SKM-1 (cell line): ENCODE data around the gene CYTH1.
A peak's percentile ranks its signal among the peaks of the same experiment; 100 is the strongest.

Source experiments
- DNase-seq: peaks from one replicate; lab custom pipeline; 2025; ENCODE audit not compliant: unreplicated experiment; lab: John Stamatoyannopoulos, UW

The CYTH1 gene

DNA sequence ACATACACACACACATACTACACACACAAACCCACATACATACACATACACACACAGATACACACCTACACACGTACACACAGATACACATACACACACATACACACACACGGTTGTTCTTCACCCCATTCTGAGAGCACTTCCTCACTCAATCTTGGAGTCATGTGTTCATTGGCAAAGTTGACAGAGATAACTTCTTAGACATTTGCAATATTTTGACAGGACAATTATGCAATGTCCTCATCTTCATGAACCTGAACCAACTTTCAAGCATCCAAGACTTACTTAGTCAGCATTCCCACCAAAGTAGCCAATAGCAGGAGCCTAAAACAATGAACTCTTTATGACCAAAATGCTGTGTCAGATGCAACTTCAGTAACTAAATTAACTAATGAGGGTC lies 127.7 kb downstream of the CYTH1 start:
- DNase-seq = no peak

DNA sequence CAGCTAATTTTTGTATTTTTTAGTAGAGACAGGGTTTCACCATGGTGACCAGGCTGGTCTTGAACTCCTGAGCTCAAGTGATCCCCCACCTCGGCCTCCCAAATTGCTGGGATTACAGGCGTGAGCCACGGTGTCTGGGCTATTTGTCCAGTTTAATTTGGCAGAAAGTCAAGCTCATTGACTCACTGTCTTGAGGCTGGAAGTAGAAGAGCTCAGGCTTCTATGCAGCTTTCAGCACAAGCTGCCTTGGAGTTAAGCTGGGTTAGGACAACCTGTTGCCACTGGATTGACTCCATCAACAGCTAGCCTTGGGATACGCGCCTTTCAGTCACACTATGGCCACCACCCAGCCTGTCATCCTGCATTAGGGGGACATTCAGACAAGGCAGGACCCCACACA lies 128.7 kb downstream of the CYTH1 start:
- DNase-seq = no peak

DNA sequence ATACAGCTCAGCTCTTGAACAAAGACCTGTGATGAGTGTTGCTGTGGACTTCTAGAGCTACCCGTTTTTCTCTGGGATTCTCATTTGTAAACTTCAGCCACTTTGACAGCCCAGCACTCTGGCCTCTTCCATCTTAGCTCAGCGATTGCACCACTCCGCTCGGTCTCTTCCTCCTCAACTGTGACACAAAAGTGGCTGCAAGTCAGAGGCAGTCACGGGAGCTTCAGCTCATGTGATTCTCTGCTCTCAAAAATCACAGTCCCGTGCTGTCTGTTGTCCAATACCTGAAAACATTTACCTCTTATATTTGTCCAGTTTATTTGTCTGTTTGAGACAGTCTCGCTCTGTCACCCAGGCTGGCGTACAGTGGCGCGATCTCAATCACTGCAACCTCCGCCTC lies 129.2 kb downstream of the CYTH1 start:
- no peak for DNase-seq

DNA sequence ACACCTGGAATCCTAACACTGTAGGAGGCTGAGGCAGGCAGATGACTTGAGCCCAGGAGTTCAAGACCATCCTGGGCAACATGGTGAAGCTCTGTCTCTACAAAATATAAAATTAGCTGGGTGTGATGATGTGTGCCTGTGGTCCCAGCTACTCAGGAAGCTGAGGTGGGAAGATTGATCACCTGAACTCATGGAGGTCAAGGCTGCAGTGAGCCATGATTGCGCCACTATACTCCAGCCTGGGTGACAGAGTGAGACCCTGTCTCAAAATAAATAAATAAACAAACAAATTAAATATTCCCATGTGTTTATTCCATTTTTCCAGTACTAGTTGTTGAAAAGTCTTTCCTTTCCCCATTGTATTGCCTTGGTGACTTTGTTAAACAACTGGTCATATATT lies 130.0 kb downstream of the CYTH1 start:
- no peak for DNase-seq

DNA sequence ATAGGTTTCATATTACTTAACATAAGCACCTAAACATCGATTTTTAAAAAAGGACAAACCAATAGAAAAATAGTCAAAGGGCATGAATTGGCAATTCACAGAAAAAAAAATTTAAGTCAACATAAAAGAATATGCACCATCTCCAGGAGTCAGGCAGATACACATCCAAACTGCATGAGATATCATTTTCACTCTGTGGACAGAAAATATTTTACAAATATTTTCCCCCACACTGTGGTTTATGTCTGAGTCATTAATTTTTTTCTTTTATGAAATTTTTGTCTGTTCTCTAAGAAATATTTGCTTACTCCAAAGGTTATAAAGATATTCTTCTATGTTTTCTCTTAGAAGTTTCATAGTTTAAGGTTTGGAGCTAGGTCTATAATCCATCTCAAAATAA lies 130.5 kb downstream of the CYTH1 start:
- no peak for DNase-seq

DNA sequence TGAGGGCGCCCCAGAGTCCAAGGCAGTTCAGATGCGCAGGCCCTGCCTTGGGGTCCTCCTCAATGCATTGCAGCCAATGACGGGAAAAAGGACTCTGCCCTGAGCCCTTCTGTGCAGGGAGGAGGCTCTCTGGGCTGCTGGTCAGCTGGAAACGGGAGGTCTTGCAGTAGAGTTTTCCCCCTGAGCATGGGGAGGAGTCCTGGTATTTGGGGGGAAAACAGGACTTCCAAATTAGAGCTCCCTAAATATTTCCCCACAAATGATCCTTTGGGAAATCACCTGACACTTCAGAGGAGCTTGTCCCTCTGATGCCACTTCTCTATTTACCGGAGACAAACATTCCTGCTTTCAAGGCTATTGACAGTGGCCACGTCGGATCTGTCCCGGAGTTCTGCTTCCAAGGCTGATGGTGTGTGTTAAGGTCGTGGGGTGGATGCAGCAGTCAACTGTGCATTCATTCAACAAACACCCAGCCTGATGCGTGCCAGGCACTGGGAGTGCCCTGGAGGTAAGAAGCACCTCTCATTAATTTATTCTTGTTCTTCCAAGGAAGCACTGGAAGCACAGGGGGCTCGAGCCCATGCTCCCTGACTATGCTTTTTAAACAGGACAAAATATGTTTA lies 131.9 kb downstream of the CYTH1 start:
- no peak for DNase-seq

DNA sequence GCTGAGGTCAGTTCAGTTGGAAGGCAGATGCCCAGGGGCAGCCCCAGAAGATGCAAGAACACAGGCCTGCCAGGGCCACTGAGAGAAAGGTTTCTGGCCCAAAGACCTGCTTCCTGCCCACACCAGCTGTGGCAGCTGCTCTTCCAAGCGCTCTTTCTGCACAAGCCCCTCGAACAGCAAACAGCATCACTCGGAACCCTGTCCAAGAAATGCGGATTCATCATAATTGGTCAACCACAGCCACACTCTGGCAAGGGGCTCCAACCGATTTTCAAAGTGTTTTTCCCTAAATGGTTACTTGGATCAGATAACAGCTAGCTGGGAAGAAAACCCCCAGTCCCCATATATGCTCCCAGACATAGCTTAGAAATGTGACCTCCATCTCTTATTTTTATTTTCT lies 133.8 kb downstream of the CYTH1 start:
- DNase-seq = no peak

DNA sequence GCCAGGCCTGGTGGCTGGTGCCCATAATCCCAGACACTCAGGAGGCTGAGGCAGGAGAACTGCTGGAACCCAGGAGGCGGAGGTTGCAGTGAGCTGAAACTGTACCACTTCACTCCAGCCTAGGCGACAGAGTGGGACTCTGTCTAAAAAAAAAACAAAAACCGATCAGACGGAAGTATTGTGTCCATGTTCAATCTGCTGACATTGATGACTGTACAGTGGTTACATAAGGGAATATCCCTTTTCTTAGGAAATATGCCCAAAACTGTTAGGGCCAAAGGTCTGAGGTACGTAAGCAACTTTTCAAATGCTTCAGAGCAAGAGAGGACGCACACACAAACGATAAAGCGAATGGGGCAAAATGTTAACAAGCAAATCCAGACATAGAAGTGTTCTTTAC lies 135.0 kb downstream of the CYTH1 start:
- no peak for DNase-seq

DNA sequence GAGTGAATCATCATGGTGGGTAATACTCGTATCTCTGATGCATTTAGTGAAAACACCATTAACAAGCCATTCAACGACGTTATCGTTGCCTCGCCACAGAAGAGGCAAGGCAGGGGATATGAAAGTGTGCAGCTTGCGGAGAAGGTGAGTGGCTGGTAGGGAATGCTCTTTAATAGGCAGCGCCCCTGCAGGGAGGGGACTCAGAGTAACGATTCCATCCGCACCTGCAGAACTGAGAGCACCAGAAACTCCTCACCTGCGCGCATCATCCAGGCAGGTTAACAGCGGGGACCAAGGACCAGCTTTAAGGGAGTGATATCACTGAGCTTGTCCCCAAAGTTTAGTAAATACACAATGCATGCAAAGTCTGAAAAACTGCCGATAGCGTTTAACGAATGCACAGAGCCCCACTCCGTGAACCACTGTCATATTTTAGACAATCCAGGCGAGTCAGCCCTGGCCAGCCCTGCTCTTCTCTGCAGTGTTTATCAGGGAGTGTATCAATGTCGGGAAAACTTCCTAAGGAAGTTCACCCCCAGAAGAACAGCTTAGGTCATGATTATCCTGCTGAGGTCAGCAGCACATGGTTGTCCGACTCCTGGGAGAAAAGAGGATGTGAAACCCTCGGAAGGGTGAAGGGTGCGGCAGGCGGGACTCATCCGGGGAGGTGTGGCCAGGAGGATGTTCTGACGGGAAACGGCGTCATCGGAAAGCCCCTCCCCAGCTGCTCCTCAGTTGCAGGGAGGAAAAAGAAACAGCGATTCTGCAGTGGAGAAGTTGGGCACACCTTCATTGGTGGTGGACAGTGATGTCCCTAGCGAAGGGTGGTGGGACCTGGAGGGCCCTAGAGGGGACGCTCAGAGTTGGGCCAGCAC lies 136.4 kb downstream of the CYTH1 start:
- DNase-seq = peak; percentile 90

DNA sequence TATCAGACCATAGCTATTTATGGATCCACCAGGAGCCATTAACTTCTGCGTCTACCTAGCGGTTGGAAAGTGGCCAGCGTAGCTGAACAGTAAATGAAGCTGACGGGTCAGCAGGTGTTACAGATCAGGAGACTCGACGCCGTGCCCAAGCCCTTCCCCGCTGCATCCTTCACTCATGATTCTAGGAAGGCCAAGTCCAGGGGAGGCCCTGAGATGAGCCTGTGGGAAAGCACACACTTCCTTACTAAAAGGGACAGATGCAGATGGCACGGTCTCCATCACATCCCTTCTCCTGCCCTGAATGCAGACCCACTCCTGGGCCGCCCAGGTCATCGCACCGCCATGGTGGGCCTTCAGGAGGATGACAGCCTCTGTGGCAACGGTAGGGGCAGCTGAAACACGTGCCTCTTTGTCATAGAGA lies 137.1 kb downstream of the CYTH1 start:
- no peak for DNase-seq

DNA sequence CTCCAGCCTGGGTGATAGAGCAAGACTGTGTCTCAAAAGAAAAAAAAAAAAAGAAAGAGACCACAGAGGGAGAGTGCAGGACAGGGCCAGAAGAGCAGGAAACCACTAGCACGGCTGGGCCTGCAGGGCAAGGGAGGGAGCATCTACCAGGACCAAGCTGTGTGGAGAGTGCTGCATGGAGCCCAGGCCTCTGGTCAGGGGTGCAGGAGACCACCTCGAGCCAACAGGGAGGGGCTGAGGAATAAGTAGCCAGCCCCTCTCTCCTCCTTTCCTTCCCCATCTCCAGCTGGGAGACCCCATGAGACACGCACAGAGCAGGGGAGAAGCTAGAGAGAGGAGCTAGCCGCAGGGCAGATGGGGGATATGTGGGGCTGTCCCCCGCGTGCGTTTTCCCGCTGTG lies 137.8 kb downstream of the CYTH1 start:
- DNase-seq = no peak

DNA sequence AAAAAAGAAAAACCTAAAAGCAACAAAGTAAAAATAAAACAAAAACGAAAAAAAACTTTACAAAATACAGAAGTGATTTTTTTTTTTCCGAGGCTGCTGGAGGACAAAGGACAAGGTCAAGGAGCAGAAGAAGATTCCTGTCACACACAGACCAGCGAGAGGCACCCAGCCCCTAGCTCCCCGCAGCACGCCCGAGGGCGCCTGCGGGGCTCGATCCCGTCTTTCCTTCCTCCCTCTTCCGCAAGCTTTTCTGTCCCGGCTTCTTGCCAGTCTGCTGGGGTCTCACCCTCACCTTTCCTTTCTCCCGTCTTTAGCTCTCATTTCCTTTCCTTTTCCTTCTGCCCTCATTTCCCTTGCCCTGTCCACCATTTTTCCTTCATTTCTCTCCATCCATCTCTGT lies 138.7 kb downstream of the CYTH1 start:
- no peak for DNase-seq

DNA sequence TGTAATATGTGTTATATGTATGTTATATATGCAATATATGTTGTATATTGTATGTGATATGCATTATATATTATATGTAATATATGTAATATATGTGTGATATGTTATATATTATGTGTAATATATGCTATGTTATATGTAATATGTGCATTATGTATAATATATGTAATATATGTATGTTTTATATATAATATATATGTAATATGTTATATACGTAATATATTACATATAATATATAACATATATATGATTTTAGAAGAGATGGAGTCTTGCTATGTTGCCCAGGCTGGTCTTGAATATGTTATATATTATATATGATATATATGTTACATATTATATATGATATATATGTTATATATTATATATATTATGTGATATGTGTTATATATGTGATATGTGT lies 139.4 kb downstream of the CYTH1 start:
- no peak for DNase-seq

DNA sequence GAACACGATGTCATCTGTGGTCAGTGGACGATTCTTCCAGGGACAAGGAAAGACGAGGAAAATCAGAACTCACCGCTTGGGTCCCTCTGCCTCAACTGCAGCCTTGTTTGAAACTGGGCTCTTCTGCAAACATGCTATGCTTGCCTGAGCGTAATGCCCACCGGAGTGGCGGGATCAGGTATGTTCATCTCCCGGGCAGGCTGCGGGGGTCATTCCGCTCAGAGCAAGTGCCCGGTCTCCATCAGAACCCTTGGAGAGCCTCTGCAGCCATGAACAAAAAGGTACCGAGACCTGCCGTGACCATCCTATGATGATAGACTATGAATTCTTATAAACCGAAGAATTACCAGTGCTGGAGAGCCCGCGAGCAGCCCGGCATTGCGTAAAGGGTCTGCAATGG lies 140.4 kb downstream of the CYTH1 start:
- no peak for DNase-seq

DNA sequence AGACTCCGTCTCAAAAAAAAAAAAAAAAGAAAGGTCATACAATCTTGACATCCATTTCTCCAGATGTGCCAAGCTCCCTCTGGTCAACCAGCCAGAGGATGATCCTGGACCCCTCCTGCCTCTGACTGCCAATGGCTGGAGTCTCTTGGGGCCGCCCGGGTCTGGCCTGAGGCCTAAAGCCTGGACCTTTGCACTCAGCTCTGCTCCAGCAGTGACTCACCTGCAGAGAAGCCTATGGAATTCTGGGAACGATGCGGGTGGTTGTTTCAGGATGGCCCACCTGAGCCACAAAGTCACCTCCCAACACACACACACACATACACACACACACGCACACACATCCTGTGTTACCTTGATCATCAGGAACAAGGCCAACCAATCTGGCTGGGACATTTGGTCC lies 140.8 kb downstream of the CYTH1 start:
- DNase-seq = no peak

DNA sequence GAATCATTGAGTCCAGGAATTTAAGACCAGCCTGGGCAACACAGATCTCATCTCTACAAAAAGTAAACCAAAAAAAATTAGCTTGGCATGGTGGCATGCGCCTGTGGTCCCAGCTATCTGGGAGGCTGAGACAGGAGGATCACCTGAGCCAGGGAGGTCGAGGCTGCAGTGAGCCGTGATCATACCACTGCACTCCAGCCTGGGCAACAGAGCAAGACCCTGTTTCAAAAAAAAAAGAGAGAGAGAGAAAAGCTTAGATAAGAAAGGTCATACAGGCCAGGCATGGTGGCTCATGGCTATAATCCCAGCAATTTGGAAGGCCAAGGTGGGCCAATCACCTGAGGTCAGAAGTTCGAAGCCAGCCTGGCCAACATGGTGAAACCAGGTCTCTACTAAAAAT lies 141.4 kb downstream of the CYTH1 start:
- no peak for DNase-seq

DNA sequence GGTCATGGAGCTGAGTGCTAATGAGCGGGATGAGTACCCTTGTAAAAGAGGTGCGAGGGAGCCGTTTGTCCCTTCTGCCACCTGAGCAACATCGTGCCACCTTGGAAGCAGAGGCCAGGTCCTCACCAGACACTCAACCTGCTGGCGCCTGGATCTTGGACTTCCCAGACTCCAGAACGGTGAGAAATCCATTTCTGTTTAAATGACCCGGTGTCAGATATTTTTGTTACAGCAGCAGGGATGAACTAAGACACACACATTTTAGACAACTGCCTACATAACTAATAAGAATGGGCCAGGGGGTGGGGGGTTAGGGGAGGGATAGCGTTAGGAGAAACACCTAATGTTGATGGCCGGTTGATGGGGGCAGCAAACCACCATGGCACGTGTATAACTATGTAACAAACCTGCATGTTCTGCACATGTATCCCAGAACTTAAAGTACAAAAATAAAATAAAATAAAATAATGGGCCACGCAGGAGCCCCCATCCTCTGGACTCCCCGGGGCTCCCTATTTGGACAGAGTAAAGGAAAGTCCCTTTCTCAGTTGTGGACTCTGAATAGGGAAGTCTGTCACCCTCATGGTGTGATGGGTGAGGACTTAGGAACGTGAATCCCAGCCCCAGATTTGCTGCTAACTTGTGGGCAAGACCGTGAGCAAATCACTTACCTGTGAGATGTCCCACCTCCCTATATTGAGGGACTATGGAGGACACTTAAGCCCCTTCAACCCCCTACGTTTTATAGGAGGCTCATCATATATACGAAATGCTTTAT lies 144.2 kb downstream of the CYTH1 start:
- no peak for DNase-seq

DNA sequence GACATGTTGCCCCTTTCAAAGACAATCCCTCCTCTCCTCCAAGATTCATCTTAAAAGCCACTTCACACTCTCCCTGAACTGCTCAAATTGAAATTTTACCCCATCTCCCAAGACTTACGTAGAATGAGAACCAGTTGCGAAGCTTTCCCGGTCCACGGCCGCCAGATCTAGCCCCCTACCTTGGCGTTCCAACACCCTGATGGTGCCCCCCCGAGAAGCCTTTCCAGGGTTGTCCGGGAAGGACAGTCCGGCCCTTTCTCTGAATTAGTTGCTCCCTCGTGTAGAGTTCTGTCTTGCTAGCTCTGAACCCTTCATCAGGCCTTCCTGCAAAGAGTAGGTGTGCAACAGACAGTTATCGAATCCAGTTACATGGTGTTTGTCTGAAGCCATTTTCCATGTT lies 144.9 kb downstream of the CYTH1 start:
- DNase-seq = no peak

DNA sequence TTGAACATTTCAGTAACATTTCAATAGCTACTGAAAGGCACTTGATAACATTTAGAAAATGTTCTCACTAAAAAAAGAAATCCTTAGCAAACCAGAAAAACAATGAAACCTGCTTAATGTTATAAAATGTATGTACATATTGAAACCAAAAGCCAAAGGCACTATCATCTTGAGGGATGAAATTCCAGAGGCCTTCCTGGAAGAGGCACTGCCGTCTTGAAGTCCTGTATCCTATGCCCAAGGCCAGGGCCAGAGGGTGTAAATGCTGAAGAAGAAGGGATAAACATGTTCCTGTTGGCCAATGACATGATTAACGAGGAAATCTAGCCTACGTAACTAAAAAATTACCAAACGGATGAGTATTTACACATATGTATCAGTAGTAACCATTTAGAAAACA lies 147.9 kb downstream of the CYTH1 start:
- no peak for DNase-seq

DNA sequence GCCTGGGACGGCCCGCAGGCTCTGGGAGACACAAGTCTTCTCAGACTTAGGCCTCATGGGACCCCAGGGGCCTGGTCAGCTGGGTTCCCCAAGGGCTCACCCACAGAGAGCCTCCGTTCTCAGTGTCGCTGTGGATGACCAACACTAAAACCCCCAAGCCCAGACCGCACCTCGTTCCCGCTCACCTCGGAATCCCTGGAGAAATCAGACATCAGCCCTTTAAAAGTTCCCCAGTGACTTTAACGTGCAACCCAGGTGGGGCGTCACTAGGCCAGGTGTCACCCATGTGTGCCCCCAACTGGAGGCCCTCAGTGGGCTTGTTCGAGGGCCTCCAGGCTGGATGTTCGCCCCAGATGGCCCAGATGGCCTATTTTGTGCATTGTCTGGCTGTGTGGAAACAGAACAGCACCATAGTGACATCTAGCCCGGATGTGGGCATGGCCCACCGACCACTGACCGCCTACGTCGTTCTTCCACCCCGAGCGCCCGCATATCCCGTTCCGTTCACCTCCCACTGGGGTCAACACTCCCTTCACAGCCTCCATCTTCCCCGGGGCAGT lies 152.6 kb downstream of the CYTH1 start:
- no peak for DNase-seq

DNA sequence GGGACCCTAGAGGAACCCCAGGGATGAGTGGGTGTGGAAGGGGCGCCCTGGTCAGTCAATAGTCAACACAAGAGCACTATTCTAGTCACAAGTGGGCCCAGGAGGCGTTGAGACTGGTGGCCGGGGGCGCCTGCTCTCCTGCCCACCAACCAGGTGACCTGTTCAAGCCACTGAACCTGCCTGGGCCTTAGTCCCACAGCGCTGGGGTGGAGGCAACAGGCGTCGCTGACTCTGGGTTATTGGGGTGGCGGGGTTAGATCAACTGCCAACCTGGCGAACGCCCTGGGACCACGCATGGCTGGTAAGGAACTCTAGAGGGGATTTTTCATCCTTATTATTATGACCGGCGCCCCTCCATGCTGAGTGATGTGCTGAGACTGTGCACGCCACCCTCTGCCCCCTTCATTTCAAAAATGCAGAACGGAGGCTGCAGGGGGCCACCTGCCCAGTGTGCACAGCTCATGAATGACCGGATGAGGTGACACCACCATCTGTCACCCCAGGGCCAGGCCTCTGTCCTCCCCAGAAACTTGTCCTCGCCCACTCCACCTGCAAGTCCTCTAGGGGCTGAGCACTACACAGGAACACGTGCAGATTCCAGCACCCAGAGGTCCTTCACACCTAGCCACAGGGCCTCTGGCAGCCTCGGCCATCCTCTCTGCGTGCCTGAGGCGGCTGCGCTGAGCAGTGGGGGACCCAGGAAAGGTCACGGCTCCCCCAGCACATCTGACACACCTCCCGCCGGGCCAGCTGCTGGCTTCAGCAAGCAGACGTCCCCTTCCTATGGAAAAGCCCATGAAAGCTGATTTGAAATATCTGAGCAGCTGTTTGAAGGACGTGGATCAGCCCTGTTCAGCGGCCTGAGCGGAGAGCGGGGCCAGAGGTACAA lies 153.3 kb downstream of the CYTH1 start:
- DNase-seq = no peak
